Keratinocyte (primary cell): ENCODE measurements around the gene KCNE4. TPM values are rescaled to one million over a fixed set of nuclear protein-coding genes. Genes with fewer than 3 reads are reported as not detected.

Source experiments
- DNase-seq: peaks from one replicate; pipeline ENCODE4 v3.0.0-alpha.2; 2011; ENCODE audit warnings: low read depth, missing footprints, low spot score
- FAIRE-seq: peaks from 2 replicates; lab custom pipeline; 2011; peaks lifted over from hg19 to GRCh38; lab: Jason Lieb, UNC
- H2AFZ ChIP-seq: 2 replicates; pipeline ENCODE4 v1.6.0; 2012; ENCODE audit warnings: low read length, control low read depth, inconsistent platforms; ENCODE audit not compliant: control insufficient read depth
- H3K27ac ChIP-seq: 2 replicates; pipeline ENCODE4 v1.5.1; 2011; ENCODE audit warnings: low read length; ENCODE audit not compliant: control insufficient read depth, insufficient read depth
- H3K27me3 ChIP-seq: 3 replicates; pipeline ENCODE4 v1.6.0; 2011; ENCODE audit warnings: low read length; ENCODE audit not compliant: control insufficient read depth, insufficient read depth; ENCODE audit errors: extremely low read depth
- H3K36me3 ChIP-seq, 2 experiments: 2 replicates in 1 of 2; 3 replicates in 1 of 2; pipeline ENCODE4 v1.5.1; 2011; ENCODE audit warnings: low read length in 2 of 2, mild to moderate bottlenecking in 1 of 2; ENCODE audit not compliant: control insufficient read depth in 2 of 2, insufficient read depth in 2 of 2; ENCODE audit errors: extremely low read depth in 1 of 2
- H3K4me1 ChIP-seq: 3 replicates; pipeline ENCODE4 v1.5.1; 2011; ENCODE audit warnings: low read length; ENCODE audit not compliant: control insufficient read depth, insufficient read depth; ENCODE audit errors: extremely low read depth
- H3K4me2 ChIP-seq: 3 replicates; pipeline ENCODE4 v1.6.0; 2011; ENCODE audit warnings: low read depth, low read length; ENCODE audit not compliant: control insufficient read depth, insufficient read depth; ENCODE audit errors: extremely low read depth
- H3K4me3 ChIP-seq, 3 experiments: fragments of 200-600 bp in 1 of 3; sonication (generic) in 1 of 3; 2 replicates in 2 of 3; 3 replicates in 1 of 3; pipeline ENCODE4 v1.5.1; 2011 to 2016; ENCODE audit warnings: low read length in 3 of 3, mild to moderate bottlenecking in 3 of 3, control low read depth in 2 of 3, inconsistent platforms in 1 of 3, low read depth in 1 of 3, mixed read lengths in 1 of 3, mixed run types in 1 of 3, moderate library complexity in 1 of 3; ENCODE audit not compliant: control insufficient read depth in 2 of 3, insufficient read depth in 2 of 3; ENCODE audit errors: extremely low read depth in 1 of 3
- H3K79me2 ChIP-seq: 2 replicates; pipeline ENCODE4 v1.6.0; 2012; ENCODE audit warnings: low read length; ENCODE audit not compliant: control insufficient read depth, insufficient read depth
- H3K9ac ChIP-seq: 3 replicates; pipeline ENCODE4 v1.6.0; 2011; ENCODE audit warnings: low read length; ENCODE audit not compliant: control insufficient read depth, insufficient read depth; ENCODE audit errors: extremely low read depth
- H3K9me1 ChIP-seq: 3 replicates; pipeline ENCODE4 v1.6.0; 2011; ENCODE audit warnings: low read length; ENCODE audit not compliant: control insufficient read depth, insufficient read depth; ENCODE audit errors: extremely low read depth
- H3K9me3 ChIP-seq: 2 replicates; pipeline ENCODE4 v1.5.1; 2012; ENCODE audit warnings: low read depth, low read length; ENCODE audit not compliant: control insufficient read depth
- H4K20me1 ChIP-seq: 3 replicates; pipeline ENCODE4 v1.6.0; 2011; ENCODE audit warnings: low read length; ENCODE audit not compliant: control insufficient read depth, insufficient read depth; ENCODE audit errors: extremely low read depth
- CTCF ChIP-seq, 3 experiments: IDR thresholded peaks in 1 of 3; conservative IDR thresholded peaks in 1 of 3; optimal IDR thresholded peaks in 1 of 3; 2 replicates in 2 of 3; 3 replicates in 1 of 3; pipeline versions ENCODE3 to v1.5.1; 2011; ENCODE audit warnings: low read length in 3 of 3, mild to moderate bottlenecking in 3 of 3, moderate library complexity in 2 of 3, control low read depth in 1 of 3, inconsistent platforms in 1 of 3; ENCODE audit not compliant: insufficient read depth in 2 of 3; ENCODE audit errors: extremely low read depth in 1 of 3
- EZH2 ChIP-seq: IDR thresholded peaks from one replicate; pipeline ENCODE4 v1.6.1; 2012; ENCODE audit warnings: inconsistent platforms, mild to moderate bottlenecking, low read length, moderate library complexity
- dilution Hi-C: fragments of 300-500 bp; cut with MboI; formaldehyde crosslinking; loops from one replicate; pipeline ENCODE4 v1.7.0; 2020; ENCODE audit warnings: low sequenced_read_pairs; ENCODE audit not compliant: extremely low pct_ligation_motif_present
- polyA plus RNA-seq, 5 experiments: library from polyadenylated mRNA; depleted of rRNA in 3 of 5; stranded (reverse) in 3 of 5; stranded (forward) in 1 of 5; unstranded in 1 of 5; fragments of >200 nt; gene quantifications; 1 replicate in 1 of 5; 2 replicates in 3 of 5; 3 replicates in 1 of 5; pipeline versions ENCODE4 v1.2.1 to v1.2.3, GENCODE V29; 2011 to 2012; ENCODE audit warnings: missing spikeins in 2 of 5, low read depth in 1 of 5, low replicate concordance in 1 of 5

KCNE4 gene
- polyA plus RNA-seq, 1 donor (not counting 4 experiments of a cell fraction or from before 2014, with no cell fraction given): 0.13 TPM

- Histone ChIP-seq H3K9me3 (no peaks in the 10 kb centered on the region), H3K9me1 (no peaks in the 10 kb centered on the region), H3K27ac (no peak overlapping the region), H4K20me1 (no peaks in the 10 kb centered on the region), H3K4me2 (no peak overlapping the region), H3K4me3 (no peak overlapping the region), H2AFZ (no peak overlapping the region), H3K27me3 (peaks cover 10% of the 10 kb centered on the region), H3K36me3 (no peaks in the 10 kb centered on the region), H3K9ac (no peak overlapping the region), H3K79me2 (no peaks in the 10 kb centered on the region), H3K4me1 (peaks cover 5% of the 10 kb centered on the region)
- DNase-seq: no peak
- TF ChIP-seq CTCF (optimal IDR thresholded peaks at IDR 0.05 in 1 of 3, IDR thresholded peaks at IDR 0.05 in 1 of 3, conservative IDR thresholded peaks at IDR 0.05 in 1 of 3; ENCODE audit: extremely low read depth in 1 of 3, insufficient read depth in 2 of 3, low read length in 3 of 3): no peak
- TF ChIP-seq EZH2: no peak
- dilution Hi-C loops: no loop called here
- FAIRE-seq: no peak
Measured at GRCh38 chr2:223050188-223050587, 1.8 kb upstream of the KCNE4 start.

GRCh38 chr2:223050900-223051504 lies 988 bp upstream of the KCNE4 start:
- Histone ChIP-seq H3K9me1 (no peaks in the 10 kb centered on the region), H4K20me1 (no peaks in the 10 kb centered on the region), H3K27ac (no peak overlapping the region), H3K4me1 (peaks cover 5% of the 10 kb centered on the region), H3K79me2 (no peaks in the 10 kb centered on the region), H3K4me2 (peak overlapping the region; percentile 85), H3K27me3 (peaks cover 10% of the 10 kb centered on the region), H3K4me3 (no peak overlapping the region), H3K9me3 (no peaks in the 10 kb centered on the region), H3K36me3 (no peaks in the 10 kb centered on the region), H3K9ac (no peak overlapping the region), H2AFZ (no peak overlapping the region)
- TF ChIP-seq EZH2 (no peak), CTCF (optimal IDR thresholded peaks at IDR 0.05 in 1 of 3, IDR thresholded peaks at IDR 0.05 in 1 of 3, conservative IDR thresholded peaks at IDR 0.05 in 1 of 3; ENCODE audit: extremely low read depth in 1 of 3, insufficient read depth in 2 of 3, low read length in 3 of 3) (no peak)
- no peak for DNase-seq
- dilution Hi-C loops: no loop called here
- no peak for FAIRE-seq
